WTC11 (cell line): ENCODE measurements around the gene SLC8A1.

ENCODE experiments used
- CBFB ChIP-seq: sonication (generic); formaldehyde crosslinking; IDR thresholded peaks from 2 replicates; pipeline ENCODE4 v1.8.1; 2022; ENCODE audit warnings: mild to moderate bottlenecking, low read depth, missing genetic modification reagents
- ELF4 ChIP-seq: sonication (generic); formaldehyde crosslinking; IDR thresholded peaks from 2 replicates; pipeline ENCODE4 v1.8.1; 2022; ENCODE audit warnings: low read depth, mild to moderate bottlenecking, moderate library complexity, missing genetic modification reagents
- IRF2 ChIP-seq: sonication (generic); formaldehyde crosslinking; IDR thresholded peaks from 2 replicates; pipeline ENCODE4 v1.8.0; 2022; ENCODE audit warnings: low read depth, missing genetic modification reagents, borderline replicate concordance
- JUN ChIP-seq: sonication (generic); formaldehyde crosslinking; IDR thresholded peaks from 2 replicates; pipeline ENCODE4 v1.8.0; 2023; ENCODE audit warnings: mild to moderate bottlenecking, missing genetic modification reagents
- RELA ChIP-seq: sonication (generic); formaldehyde crosslinking; IDR thresholded peaks from 2 replicates; pipeline ENCODE4 v1.8.1; 2022; ENCODE audit warnings: missing genetic modification reagents, mild to moderate bottlenecking, borderline replicate concordance
- SP1 ChIP-seq: sonication (generic); formaldehyde crosslinking; conservative IDR thresholded peaks from 2 replicates; pipeline ENCODE4 v1.8.1; 2022; ENCODE audit warnings: missing genetic modification reagents
- ZNF232 ChIP-seq: sonication (generic); formaldehyde crosslinking; IDR thresholded peaks from 2 replicates; pipeline ENCODE4 v1.8.0; 2022; ENCODE audit warnings: mild to moderate bottlenecking, missing genetic modification reagents
- TF ChIP-seq, protein P1 (sequence below): fragments of 200-600 bp; IDR thresholded peaks from 2 replicates; pipeline ENCODE4 v1.8.0; 2022; ENCODE audit warnings: antibody characterized with exemption
- TF ChIP-seq, protein P2 (sequence below): sonication (generic); formaldehyde crosslinking; IDR thresholded peaks from 2 replicates; pipeline ENCODE4 v1.8.1; 2023; ENCODE audit warnings: mild to moderate bottlenecking, missing genetic modification reagents, moderate library complexity
- TF ChIP-seq, protein P3 (sequence below): sonication (generic); formaldehyde crosslinking; IDR thresholded peaks from 2 replicates; pipeline ENCODE4 v1.8.1; 2023; ENCODE audit warnings: mild to moderate bottlenecking, missing genetic modification reagents
- TF ChIP-seq, protein P4 (sequence below): sonication (generic); formaldehyde crosslinking; IDR thresholded peaks from 2 replicates; pipeline ENCODE4 v1.8.1; 2023; ENCODE audit warnings: mild to moderate bottlenecking, missing genetic modification reagents
- TF ChIP-seq, protein P5 (sequence below): sonication (generic); formaldehyde crosslinking; conservative IDR thresholded peaks from 2 replicates; pipeline ENCODE4 v1.8.1; 2022; ENCODE audit warnings: mild to moderate bottlenecking, missing genetic modification reagents
- TF ChIP-seq, protein P6 (sequence below): sonication (generic); formaldehyde crosslinking; IDR thresholded peaks from 2 replicates; pipeline ENCODE4 v1.8.0; 2022; ENCODE audit warnings: mild to moderate bottlenecking, missing genetic modification reagents
- TF ChIP-seq, protein P7 (sequence below): sonication (generic); formaldehyde crosslinking; conservative IDR thresholded peaks from 2 replicates; pipeline ENCODE4 v1.8.1; 2023; ENCODE audit warnings: mild to moderate bottlenecking, low read depth, missing genetic modification reagents, moderate library complexity

DNA sequence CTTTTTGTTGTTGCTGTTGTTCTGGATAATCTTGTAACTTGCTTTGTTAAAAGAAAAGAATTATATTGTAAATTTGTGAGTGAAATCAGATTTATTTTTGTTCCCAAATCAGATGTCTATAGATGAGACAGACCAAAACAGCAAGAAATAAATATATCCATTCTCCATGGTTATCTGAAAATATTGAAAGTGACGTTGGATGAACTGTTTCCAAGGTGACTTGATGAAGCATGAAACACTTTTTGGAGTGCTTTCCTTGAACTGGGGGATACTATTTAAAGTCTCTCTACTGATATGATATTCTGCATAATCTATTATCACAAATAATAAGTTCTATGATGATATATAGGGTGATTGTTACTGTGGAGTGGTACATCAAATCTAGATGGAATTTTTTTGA, 357.4 kb downstream of the SLC8A1 start:
- TF ChIP-seq, protein P1, sequence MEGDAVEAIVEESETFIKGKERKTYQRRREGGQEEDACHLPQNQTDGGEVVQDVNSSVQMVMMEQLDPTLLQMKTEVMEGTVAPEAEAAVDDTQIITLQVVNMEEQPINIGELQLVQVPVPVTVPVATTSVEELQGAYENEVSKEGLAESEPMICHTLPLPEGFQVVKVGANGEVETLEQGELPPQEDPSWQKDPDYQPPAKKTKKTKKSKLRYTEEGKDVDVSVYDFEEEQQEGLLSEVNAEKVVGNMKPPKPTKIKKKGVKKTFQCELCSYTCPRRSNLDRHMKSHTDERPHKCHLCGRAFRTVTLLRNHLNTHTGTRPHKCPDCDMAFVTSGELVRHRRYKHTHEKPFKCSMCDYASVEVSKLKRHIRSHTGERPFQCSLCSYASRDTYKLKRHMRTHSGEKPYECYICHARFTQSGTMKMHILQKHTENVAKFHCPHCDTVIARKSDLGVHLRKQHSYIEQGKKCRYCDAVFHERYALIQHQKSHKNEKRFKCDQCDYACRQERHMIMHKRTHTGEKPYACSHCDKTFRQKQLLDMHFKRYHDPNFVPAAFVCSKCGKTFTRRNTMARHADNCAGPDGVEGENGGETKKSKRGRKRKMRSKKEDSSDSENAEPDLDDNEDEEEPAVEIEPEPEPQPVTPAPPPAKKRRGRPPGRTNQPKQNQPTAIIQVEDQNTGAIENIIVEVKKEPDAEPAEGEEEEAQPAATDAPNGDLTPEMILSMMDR, result no peak
- TF ChIP-seq, protein P2, sequence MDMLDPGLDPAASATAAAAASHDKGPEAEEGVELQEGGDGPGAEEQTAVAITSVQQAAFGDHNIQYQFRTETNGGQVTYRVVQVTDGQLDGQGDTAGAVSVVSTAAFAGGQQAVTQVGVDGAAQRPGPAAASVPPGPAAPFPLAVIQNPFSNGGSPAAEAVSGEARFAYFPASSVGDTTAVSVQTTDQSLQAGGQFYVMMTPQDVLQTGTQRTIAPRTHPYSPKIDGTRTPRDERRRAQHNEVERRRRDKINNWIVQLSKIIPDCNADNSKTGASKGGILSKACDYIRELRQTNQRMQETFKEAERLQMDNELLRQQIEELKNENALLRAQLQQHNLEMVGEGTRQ (CRISPR knock-in tag), result no peak
- TF ChIP-seq CBFB (no peak), IRF2 (CRISPR knock-in tag) (no peak), SP1 (CRISPR knock-in tag) (no peak), RELA (CRISPR knock-in tag) (no peak), ZNF232 (CRISPR knock-in tag) (no peak), ELF4 (CRISPR knock-in tag) (no peak), JUN (no peak)
- TF ChIP-seq, protein P3, sequence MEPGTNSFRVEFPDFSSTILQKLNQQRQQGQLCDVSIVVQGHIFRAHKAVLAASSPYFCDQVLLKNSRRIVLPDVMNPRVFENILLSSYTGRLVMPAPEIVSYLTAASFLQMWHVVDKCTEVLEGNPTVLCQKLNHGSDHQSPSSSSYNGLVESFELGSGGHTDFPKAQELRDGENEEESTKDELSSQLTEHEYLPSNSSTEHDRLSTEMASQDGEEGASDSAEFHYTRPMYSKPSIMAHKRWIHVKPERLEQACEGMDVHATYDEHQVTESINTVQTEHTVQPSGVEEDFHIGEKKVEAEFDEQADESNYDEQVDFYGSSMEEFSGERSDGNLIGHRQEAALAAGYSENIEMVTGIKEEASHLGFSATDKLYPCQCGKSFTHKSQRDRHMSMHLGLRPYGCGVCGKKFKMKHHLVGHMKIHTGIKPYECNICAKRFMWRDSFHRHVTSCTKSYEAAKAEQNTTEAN (CRISPR knock-in tag), result no peak
- TF ChIP-seq, protein P4, sequence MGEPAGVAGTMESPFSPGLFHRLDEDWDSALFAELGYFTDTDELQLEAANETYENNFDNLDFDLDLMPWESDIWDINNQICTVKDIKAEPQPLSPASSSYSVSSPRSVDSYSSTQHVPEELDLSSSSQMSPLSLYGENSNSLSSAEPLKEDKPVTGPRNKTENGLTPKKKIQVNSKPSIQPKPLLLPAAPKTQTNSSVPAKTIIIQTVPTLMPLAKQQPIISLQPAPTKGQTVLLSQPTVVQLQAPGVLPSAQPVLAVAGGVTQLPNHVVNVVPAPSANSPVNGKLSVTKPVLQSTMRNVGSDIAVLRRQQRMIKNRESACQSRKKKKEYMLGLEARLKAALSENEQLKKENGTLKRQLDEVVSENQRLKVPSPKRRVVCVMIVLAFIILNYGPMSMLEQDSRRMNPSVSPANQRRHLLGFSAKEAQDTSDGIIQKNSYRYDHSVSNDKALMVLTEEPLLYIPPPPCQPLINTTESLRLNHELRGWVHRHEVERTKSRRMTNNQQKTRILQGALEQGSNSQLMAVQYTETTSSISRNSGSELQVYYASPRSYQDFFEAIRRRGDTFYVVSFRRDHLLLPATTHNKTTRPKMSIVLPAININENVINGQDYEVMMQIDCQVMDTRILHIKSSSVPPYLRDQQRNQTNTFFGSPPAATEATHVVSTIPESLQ, result no peak
- TF ChIP-seq, protein P5, sequence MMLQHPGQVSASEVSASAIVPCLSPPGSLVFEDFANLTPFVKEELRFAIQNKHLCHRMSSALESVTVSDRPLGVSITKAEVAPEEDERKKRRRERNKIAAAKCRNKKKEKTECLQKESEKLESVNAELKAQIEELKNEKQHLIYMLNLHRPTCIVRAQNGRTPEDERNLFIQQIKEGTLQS (CRISPR knock-in tag), result no peak
- TF ChIP-seq, protein P6, sequence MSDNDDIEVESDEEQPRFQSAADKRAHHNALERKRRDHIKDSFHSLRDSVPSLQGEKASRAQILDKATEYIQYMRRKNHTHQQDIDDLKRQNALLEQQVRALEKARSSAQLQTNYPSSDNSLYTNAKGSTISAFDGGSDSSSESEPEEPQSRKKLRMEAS (CRISPR knock-in tag), result no peak
- TF ChIP-seq, protein P7, sequence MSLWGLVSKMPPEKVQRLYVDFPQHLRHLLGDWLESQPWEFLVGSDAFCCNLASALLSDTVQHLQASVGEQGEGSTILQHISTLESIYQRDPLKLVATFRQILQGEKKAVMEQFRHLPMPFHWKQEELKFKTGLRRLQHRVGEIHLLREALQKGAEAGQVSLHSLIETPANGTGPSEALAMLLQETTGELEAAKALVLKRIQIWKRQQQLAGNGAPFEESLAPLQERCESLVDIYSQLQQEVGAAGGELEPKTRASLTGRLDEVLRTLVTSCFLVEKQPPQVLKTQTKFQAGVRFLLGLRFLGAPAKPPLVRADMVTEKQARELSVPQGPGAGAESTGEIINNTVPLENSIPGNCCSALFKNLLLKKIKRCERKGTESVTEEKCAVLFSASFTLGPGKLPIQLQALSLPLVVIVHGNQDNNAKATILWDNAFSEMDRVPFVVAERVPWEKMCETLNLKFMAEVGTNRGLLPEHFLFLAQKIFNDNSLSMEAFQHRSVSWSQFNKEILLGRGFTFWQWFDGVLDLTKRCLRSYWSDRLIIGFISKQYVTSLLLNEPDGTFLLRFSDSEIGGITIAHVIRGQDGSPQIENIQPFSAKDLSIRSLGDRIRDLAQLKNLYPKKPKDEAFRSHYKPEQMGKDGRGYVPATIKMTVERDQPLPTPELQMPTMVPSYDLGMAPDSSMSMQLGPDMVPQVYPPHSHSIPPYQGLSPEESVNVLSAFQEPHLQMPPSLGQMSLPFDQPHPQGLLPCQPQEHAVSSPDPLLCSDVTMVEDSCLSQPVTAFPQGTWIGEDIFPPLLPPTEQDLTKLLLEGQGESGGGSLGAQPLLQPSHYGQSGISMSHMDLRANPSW (CRISPR knock-in tag), result no peak
